Hepatic stellate cell (primary cell): ENCODE measurements around the gene MICOS13.

Experiments used
- DNase-seq: peaks from one replicate; pipeline ENCODE4 v3.0.0; 2011; ENCODE audit warnings: low spot score

Gene MICOS13

GRCh38 chr19:5687360-5688198 is 7.3 kb upstream of the MICOS13 start:
- no peak for DNase-seq

- DNase-seq, result peak; percentile 96
These were observed 6.5 kb upstream of the MICOS13 start for GRCh38 chr19:5686647-5687359.

GRCh38 chr19:5686326-5686646 is 6.0 kb upstream of the MICOS13 start:
- no peak for DNase-seq

- no peak for DNase-seq
These were observed 4.5 kb upstream of the MICOS13 start for GRCh38 chr19:5684694-5685430.

- no peak for DNase-seq
These were observed 3.0 kb upstream of the MICOS13 start for GRCh38 chr19:5683177-5683886.

GRCh38 chr19:5682107-5682482 is 1.8 kb upstream of the MICOS13 start:
- no peak for DNase-seq

- DNase-seq, result no peak
These were observed 1.2 kb upstream of the MICOS13 start for GRCh38 chr19:5681391-5682106.

GRCh38 chr19:5680084-5680436 is 256 bp downstream of the MICOS13 start:
- DNase-seq, result peak; percentile 59

GRCh38 chr19:5679289-5680083 is 830 bp downstream of the MICOS13 start:
- no peak for DNase-seq

GRCh38 chr19:5678071-5678718 is 2.1 kb downstream of the MICOS13 start:
- no peak for DNase-seq

- DNase-seq, result no peak
These were observed 2.7 kb downstream of the MICOS13 start for GRCh38 chr19:5677580-5677979.

- DNase-seq, result no peak
These were observed 3.2 kb downstream of the MICOS13 start for GRCh38 chr19:5677136-5677535.

GRCh38 chr19:5676772-5677105 is 3.6 kb downstream of the MICOS13 start:
- no peak for DNase-seq

GRCh38 chr19:5676105-5676771 is 4.1 kb downstream of the MICOS13 start:
- no peak for DNase-seq

GRCh38 chr19:5674714-5675113 is 5.6 kb downstream of the MICOS13 start:
- no peak for DNase-seq

- no peak for DNase-seq
These were observed 6.6 kb downstream of the MICOS13 start for GRCh38 chr19:5673752-5674151.

- no peak for DNase-seq
These were observed 7.4 kb downstream of the MICOS13 start for GRCh38 chr19:5672708-5673459.

- no peak for DNase-seq
These were observed 8.7 kb downstream of the MICOS13 start for GRCh38 chr19:5671600-5671999.

- no peak for DNase-seq
These were observed 11.1 kb downstream of the MICOS13 start for GRCh38 chr19:5669212-5669611.
